Stimulated activated CD4-positive, alpha-beta T cell treated with anti-CD3 and anti-CD28 coated beads, Interleukin-1b, Interleukin-23, amount 100 ng/mL, for 4 hours (primary cell): ENCODE data around the gene CLRN3.

Experiments used
- DNase-seq, 2 donors: peaks; one replicate each; pipeline ENCODE4 v3.0.0-alpha.2; 2020; ENCODE audit warnings: low read depth in 2 of 2

Gene CLRN3

GRCh38 chr10:127848226-127848625 lies 44.5 kb downstream of the CLRN3 start:
- DNase-seq = no peak

- DNase-seq = no peak
These were observed 47.0 kb downstream of the CLRN3 start for GRCh38 chr10:127845756-127846155.

DNA sequence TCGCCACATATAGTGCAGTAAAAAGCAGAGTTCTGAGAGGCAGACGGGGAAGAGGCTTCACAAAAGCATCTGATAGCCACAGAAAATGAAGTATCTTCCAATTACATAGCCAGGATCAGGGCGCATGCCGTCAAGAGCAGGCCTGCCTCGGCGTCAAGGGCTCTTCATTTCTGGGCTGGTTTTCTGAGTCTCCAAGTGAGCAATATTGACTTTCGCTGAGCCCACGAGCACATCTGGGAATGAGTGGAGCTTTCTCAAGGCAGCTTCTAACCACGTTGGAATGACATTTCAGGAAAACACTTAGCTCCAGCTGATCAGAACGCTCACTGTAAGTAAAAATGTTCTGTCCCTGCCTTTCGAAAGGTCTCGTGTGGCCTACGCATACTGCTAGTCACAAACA lies 51.9 kb downstream of the CLRN3 start:
- DNase-seq = no peak

GRCh38 chr10:127836966-127837365 lies 55.8 kb downstream of the CLRN3 start:
- no peak for DNase-seq

DNA sequence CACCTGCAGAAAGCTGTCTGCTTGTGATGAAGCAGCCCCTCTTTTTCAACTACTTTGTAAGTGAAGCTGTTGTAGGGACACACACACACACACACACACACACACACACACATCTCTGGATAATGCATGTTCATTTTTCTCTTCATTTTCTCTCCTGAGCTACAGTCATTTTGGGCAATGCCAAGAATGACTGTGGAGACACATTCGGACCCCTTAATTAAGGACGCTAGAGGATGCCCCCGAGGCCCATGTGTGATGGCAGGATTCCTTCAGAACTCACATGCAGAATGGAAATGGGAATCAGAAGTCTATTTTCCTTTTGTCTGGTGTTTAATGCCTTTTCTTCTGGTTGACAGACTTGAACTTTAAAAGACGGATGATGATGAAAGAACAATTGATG lies 56.6 kb downstream of the CLRN3 start:
- no peak for DNase-seq

GRCh38 chr10:127834791-127835190 lies 58.0 kb downstream of the CLRN3 start:
- no peak for DNase-seq

- no peak for DNase-seq
These were observed 58.5 kb downstream of the CLRN3 start for GRCh38 chr10:127834221-127834620.

GRCh38 chr10:127833804-127834203 lies 58.9 kb downstream of the CLRN3 start:
- DNase-seq = no peak

GRCh38 chr10:127832501-127832900 lies 60.2 kb downstream of the CLRN3 start:
- no peak for DNase-seq

DNA sequence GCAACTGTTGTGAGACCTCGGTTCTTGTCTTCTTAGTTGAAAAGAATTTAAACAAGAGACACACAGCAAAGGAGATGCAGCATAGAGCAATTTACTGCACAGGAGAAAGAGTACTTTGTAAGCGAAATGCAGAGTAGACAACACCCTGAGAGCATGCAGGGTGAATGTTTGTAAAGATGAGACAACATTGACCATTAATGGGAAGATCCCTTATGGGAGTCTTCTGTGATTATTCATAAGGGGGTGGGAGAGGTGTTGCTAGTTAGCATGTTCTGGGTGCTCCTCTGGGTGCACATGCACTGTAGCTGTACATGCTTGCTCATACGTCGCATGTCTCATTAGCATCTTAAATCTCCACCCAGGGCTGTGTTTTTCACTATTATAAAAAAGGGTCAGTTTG lies 62.3 kb downstream of the CLRN3 start:
- no peak for DNase-seq
